HG02798 (cell line): ENCODE measurements around the gene IMP4.
A peak's percentile ranks its signal among the peaks of the same experiment; 100 is the strongest.

Experiments
- ATAC-seq: cut with Tn5 transposase; IDR thresholded peaks from one replicate; pipeline ENCODE4 v1.9.1; 2021; ENCODE audit warnings: mild to moderate bottlenecking; ENCODE audit not compliant: unreplicated experiment, poor library complexity

IMP4 gene

GRCh38 chr2:130375291-130376266, 32.9 kb downstream of the IMP4 start:
- ATAC-seq: no peak

DNA sequence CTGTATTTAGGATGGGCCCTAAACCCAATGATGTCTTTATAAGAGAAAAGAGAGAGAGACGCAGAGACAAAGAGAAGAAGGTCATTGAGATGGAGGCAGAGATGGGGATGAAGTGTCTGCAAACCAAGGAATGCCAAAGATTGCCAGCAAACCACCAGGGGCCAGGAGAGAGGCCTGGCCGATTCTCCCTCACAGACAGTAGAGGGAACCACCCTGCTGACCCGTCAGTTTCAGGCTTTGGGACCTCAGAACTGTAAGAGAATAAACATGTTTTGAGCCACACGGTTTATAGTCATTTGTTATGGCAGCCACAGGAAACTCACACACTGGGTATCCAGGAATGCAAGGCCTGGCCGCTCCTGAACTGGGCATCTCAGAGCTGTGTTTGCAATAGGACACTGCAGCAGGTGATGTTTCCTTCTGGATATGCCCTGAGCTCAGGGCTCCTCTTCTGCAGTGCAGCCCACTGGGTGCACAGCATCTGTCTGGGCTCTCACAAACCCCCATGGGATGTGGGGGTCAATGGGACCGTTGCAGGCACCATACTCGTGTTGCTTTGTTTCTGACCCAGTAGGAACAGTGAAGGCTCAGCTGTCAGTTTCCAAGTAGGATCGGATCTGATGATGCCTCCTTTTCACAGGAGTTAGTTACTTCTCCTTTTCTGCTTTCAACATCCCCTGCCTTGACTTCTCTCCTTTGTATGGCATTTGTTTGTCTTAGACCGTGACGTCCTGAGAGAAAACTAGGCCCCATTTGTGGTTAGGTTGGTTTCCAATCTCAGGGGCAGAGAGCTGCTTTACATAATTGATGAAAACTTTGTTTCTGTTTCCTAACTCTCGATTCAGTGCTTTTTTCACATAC, 34.0 kb downstream of the IMP4 start:
- ATAC-seq: peak; percentile 59

GRCh38 chr2:130377491-130377890, 34.8 kb downstream of the IMP4 start:
- ATAC-seq: no peak

- no peak for ATAC-seq
Measured at GRCh38 chr2:130378206-130378897, 35.7 kb downstream of the IMP4 start.

DNA sequence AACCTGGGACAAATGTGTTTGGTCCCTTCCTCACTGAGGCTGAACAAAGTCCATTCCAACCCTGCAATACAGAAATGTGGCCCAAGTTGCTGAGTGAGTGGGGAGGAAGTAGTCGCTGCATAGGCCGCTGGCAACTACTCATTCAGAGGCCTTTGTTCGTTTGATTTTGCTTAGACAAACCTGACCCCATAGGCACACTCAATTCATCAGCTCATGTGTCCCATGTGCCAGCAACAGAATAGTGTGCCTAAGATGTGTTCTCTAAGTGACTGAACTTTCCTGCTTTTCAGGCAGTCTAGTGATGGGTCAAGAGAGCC, 36.2 kb downstream of the IMP4 start:
- ATAC-seq: no peak

DNA sequence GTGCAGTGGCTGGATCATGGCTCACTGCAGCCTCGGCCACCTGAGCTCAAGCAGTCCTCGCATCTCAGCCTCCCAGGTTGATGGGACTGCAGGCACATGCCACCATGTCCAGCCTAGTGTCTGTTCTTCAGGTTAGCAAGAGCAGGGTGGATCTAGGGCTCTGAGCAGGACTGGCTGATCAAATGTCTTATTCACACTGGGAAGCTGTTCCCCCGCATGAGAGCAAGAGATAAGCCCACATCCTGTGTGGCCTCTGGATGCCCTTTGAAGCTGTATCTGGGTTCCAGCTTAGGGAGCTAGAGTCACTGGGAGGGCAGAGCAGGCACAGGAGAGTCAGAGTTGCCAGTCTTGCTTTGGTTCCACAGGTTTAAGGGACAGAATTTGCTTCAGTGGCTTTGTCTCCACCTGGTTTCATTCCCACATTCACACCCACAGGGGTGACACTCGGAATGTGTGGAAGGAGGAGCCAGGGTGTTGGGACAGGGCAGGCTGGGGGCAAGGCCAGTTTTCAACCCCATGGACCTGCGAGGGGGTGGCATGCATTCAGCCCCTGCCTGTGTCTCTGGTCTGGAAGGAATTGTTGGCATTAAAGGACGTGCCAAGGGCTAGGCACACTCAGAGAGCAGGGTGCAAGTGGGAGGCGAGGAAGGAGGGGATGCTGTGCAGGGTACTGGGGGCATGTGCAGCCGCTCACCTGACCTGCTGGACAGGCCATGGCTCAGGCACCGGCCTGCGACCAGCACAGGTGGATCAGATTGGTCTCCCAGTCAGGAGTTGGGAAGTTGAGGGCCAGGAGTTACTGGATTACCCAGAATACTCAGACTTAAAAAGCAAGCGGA, 37.6 kb downstream of the IMP4 start:
- ATAC-seq: no peak

DNA sequence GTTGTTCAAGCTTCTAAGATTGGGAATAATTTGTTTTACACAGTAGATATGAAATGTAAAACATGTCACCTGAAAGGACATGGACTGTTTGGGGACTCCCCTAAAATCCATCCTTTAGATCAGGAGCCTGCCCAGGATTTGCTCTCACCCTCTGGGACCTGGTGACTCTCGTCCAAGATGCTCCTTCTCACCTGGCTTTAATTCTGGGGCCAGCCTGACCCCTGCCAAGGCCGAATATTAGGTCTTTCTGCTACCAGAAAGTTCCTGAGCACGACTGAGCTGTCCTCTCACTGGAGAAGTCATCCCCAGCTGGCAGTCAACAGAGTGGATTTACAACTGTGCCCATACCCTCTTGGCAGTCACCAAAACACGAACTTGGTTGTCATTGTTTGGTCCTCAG, 38.4 kb downstream of the IMP4 start:
- no peak for ATAC-seq

DNA sequence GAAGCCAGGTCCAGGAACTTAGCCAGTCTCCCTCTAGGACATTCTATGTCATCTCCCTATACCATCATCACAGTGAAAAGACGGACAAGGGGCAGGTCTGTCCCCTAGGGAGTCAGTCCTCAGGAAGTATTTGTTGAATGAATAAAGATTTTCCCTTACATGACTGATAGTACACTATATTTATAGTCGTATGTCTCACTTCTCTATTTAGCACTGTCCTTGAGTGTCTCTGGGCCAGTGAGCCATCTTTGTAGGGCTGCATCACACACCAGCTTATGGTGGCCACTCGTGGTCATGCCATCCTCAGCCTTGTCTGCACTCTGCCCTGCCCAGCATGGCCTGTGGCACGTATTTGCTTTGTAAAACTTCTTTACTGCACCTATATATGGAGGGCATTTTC, 38.9 kb downstream of the IMP4 start:
- no peak for ATAC-seq

DNA sequence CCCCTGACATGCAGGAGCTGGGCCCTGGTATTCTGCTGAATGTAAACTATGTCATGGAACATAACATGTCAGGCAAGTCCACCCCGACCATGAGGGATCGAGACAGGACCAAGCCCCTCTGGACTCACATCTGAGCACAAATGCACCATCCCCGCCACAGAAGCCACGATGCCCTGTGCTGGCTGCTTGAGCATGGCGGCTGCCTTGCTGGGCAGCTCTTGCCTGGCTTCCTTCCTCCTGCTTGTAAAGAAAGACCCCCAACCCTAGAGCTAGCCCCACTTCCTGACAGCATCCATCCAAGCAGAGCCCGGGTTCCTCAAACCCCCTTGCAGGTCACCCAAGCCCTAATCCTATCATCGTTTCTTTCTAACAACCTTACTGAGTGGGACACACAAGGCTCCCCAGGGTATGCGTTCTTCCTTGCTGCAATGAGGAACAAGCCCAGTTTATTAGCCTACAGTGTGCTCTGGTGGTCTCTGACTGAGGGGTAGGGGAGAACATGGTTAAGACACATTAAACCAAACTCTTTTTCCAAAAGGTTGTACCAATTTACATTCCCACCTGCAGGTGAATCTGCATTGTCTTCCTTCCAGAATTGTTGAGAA, 39.7 kb downstream of the IMP4 start:
- ATAC-seq: no peak

DNA sequence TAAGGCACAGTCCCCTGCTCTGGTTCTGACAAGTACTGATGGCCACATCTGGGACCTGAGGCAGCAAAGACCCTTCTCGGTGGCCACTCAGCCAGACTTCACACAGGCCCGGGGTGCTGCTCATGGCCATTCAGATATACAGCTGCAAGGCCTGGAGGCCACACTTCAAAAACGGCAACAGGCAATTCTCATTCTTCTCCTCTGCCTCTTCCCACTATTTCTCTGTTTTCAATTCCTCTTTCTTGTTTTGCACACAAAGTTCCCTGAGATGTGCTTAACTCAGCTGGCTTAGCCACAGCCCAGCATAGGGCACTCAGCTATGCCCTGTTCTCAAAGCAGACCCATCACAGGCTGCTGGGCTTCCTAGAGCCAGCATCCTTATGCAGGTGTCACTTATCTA, 43.0 kb downstream of the IMP4 start:
- peak; percentile 68 for ATAC-seq

- ATAC-seq: no peak
Measured at GRCh38 chr2:130387071-130387400, 44.3 kb downstream of the IMP4 start.

DNA sequence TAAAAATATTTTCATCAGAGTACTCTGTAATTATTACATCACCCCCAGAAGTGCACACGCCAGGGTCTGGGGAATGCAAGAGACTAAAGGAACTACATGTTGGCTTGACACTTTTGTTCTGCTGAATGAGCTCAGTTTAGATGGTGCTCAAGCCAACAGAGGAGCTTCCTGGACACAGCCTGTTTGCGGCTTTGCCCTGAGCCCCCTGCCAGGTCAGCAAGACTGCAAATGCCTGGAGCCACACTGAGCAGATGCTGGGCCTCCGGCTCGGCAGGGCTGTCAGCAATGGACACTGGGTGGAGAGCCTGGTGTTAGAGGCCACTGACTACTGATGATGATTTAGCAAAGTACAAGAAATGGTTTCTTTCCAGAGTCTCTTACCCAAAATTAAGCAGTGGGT, 45.1 kb downstream of the IMP4 start:
- no peak for ATAC-seq

DNA sequence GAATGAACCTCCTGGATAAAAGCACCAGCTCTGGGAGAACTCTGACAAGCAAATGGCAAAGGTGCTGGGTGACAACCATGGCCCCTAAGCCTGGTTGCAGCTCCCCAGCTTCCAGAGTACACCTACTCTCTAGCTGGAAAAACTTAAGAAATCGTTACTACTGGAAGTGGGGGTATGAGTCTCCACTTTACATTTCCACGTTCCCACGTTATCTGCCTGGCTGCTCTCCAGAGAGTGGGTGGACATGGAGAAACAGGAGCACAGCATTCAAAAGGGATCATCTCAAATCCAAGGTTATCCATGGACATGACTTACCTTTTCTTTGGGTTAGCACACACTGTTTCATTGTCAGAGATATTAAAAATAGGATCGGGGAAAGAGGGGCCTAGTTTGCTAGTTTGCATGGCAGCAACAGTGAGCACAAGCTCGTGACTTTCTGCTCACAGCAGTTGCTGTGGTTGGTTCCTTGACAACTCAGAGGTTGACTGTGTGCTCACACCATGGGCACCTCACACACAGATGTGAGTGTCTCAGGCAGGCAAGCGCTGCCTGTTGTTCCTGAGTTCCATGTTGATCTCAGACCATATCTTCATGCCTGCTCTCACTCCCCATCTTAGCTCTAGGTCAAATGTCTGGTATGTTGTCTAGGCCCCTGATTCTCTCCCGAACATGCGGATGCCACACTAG, 45.7 kb downstream of the IMP4 start:
- no peak for ATAC-seq

DNA sequence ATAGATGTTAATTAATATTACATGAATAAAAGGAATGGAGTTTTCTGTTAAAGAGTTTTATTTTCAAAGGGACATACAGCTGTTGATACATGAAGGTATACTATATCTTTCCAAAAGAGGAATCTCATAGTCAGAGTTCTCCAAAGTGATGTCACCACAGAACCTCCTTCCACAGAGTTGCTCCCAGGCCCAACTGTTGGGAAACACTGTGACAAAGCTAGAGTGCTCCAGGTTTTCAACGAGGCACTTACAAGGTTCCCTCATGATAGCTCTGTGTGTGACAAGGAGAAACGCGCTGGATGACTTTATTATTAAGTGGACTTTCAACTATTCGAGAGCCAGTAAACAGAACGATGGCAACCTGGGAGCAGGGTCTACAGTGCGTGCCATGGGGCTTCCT, 46.7 kb downstream of the IMP4 start:
- ATAC-seq: no peak

DNA sequence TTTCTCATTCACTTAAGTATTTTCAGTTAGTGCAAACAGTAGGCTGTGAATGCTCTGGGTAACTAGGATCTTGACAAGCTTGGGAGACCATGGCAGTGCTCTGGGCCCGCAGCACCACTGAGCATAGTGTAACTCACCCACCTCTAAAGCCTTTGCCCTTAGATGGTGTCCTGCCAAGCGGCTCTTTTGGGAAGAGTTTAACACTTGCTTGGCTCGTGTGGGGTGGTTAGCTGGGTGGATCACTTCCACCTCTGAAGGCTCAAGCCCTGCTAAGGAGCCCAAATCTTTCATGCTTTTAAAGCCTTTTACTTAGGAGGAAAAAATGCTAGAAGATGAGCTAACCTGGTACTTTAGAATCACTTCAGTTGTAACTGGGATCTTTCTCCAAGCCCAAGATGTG, 47.1 kb downstream of the IMP4 start:
- no peak for ATAC-seq

- ATAC-seq: peak; percentile 18
Measured at GRCh38 chr2:130390460-130391057, 47.9 kb downstream of the IMP4 start.

DNA sequence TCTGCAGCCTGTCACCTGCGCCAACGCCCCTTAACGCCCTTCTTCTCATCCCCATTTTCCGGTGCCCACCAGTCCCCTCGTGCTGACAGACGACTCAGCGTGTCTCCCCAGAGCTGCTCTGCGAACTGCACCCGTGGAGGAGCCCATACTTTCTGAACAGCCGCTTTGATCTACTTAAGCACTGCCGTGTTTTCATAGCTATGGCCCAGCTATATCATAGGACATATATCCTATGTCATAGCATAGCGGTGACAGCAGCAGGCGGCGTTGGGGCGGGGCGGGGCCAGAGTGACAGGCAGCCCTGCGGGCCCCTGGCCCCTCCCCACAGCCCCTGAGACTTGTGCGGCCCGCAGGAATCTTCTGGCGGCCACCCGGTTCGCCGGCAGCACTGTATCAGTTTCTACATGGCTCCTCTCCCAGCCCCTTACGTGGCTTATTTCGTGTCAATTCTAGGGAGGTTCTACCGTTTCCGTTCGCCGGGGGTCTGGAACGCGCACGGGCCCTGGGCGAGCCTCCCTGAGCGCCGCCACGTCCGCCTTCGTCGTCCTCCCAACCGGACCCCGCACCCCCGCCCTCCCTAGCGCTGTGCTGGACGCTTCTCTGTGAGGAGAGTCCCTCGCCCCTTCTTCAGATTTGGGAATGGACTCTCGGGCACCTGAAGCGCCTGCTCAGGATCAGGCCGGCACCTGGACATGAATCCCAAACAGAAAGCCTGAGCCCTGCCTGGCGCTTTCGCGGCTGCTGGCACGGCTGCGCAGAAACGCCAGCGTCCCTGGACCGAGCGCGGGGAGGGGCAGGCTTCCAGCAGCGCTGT, 48.6 kb downstream of the IMP4 start:
- ATAC-seq: peak; percentile 89
